ENCODE data around the gene MPP3. TPM values are rescaled to one million over a fixed set of nuclear protein-coding genes. Genes with fewer than 3 reads are reported as not detected.

MPP3 gene
- total and polyA plus RNA-seq, 2 of the 4 experiments (the other 2 are of a cell fraction), result 5.7 to 11.9 TPM

DNA sequence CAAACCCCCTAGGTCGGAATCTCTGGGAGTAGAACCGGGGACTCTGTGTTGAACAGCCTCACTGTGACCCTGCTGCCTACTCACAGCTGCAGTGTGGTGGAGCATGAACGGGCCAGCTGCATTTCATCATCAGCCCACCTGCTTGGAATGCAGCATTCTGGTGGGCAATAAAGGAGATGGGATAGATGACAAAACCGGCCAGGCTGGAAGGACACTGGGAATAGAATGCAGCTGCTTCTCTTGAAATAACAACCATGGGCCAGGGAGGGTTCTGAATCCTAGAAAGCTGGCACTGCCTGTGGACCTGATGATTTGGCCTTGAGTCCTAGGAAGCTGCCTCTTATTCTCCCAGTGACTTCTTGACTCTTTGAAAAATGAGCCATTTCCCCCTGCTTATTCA lies 29.2 kb downstream of the MPP3 start:
- Histone ChIP-seq H4K5ac (ENCODE audit: low read depth, low read length) (no peak overlapping the region), H2AK5ac (ENCODE audit: low read depth, low read length) (no peak overlapping the region), H4K91ac (ENCODE audit: insufficient read depth, low read depth, low read length) (no peak overlapping the region), H3K23ac (ENCODE audit: low read depth, low read length) (no peak overlapping the region), H3K27me3 (ENCODE audit: control insufficient read depth, insufficient read depth, low read length) (no peaks in the 10 kb centered on the region), H3K36me3 (ENCODE audit: control insufficient read depth, insufficient read depth, low read length) (peaks cover 11% of the 10 kb centered on the region), H3K9ac (ENCODE audit: low read depth, low read length) (no peak overlapping the region), H3K9me3 (ENCODE audit: control insufficient read depth, insufficient read depth, low read length) (no peaks in the 10 kb centered on the region), H2AFZ (replicated peaks; ENCODE audit: low read length, poor library complexity) (no peak overlapping the region), H2BK120ac (ENCODE audit: low read depth, low read length) (no peak overlapping the region), H2BK20ac (ENCODE audit: low read depth, low read length) (no peak overlapping the region), H2AK9ac (replicated peaks; ENCODE audit: low read depth, low read length, poor library complexity) (no peak overlapping the region), H3K4me2 (ENCODE audit: low read depth, low read length) (no peak overlapping the region), H3K9me1 (ENCODE audit: insufficient read depth, low read length) (0 out of 2 replicates have a peak, but pooled peaks cover 5% of the 10 kb centered on the region), H3K4ac (ENCODE audit: low read depth, low read length) (no peak overlapping the region), H3K14ac (replicated peaks; ENCODE audit: low read depth, low read length) (no peak overlapping the region), H3K27ac (ENCODE audit: insufficient read depth, low read length) (no peak overlapping the region), H4K8ac (ENCODE audit: low read depth in 2 of 2, low read length in 2 of 2) (no peak overlapping the region), H3K4me3 (ENCODE audit: insufficient read depth, low read depth, low read length) (no peak overlapping the region), H2BK5ac (ENCODE audit: low read depth, low read length, poor library complexity, severe bottlenecking) (no peak overlapping the region), H3K4me1 (ENCODE audit: control insufficient read depth, insufficient read depth, low read length) (peaks cover 2% of the 10 kb centered on the region; the same call in 1 of the 2 replicates), H4K20me1 (ENCODE audit: insufficient read depth, low read length) (peaks cover 5% of the 10 kb centered on the region; the same call in 1 of the 2 replicates), H3K56ac (ENCODE audit: extremely low read depth, insufficient read depth, low read length) (no peak overlapping the region), H3K18ac (ENCODE audit: low read depth, low read length) (no peak overlapping the region), H3K79me1 (ENCODE audit: low read depth in 1 of 2, low read length in 2 of 2) (no peaks in the 10 kb centered on the region; a peak in 1 of 4 replicates), H2BK15ac (ENCODE audit: low read depth, low read length) (no peak overlapping the region)
- intact Hi-C loops (cut with micrococcal nuclease) (no loop called here), in situ Hi-C loops (cut with MboI; ENCODE audit: low sequenced_read_pairs) (no loop called here), dilution Hi-C loops (cut with HindIII; ENCODE audit: low sequenced_read_pairs, unreplicated experiment) (no loop called here)
- no TSS peak for BruUV-seq (replicated peaks)
- DNase-seq, result peak; percentile 14
- TF ChIP-seq RFX5 (IDR thresholded peaks at IDR 0.05; ENCODE audit: low read depth, low read length), result no peak
- no peak for TF ChIP-seq FOS (IDR thresholded peaks at IDR 0.05; ENCODE audit: low read depth, low read length)
- no peak for TF ChIP-seq SMC3 (IDR thresholded peaks at IDR 0.05; ENCODE audit: low read depth, low read length)
- TF ChIP-seq CHD1 (IDR thresholded peaks at IDR 0.05; ENCODE audit: low read depth, low read length), result no peak
- TF ChIP-seq NFE2L2 (IDR thresholded peaks at IDR 0.05; ENCODE audit: low read depth, low read length), result no peak
- no peak for TF ChIP-seq MAFK (IDR thresholded peaks at IDR 0.05; ENCODE audit: low read depth, low read length)
- TF ChIP-seq BHLHE40 (IDR thresholded peaks at IDR 0.05; ENCODE audit: low read depth, low read length), result no peak
- TF ChIP-seq RAD21 (IDR thresholded peaks at IDR 0.05; ENCODE audit: low read length), result no peak
- TF ChIP-seq, protein P1, sequence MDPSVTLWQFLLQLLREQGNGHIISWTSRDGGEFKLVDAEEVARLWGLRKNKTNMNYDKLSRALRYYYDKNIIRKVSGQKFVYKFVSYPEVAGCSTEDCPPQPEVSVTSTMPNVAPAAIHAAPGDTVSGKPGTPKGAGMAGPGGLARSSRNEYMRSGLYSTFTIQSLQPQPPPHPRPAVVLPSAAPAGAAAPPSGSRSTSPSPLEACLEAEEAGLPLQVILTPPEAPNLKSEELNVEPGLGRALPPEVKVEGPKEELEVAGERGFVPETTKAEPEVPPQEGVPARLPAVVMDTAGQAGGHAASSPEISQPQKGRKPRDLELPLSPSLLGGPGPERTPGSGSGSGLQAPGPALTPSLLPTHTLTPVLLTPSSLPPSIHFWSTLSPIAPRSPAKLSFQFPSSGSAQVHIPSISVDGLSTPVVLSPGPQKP (IDR thresholded peaks at IDR 0.05; ENCODE audit: borderline replicate concordance, low read depth, low read length), result no peak
- no peak for TF ChIP-seq RCOR1 (IDR thresholded peaks at IDR 0.05; ENCODE audit: insufficient replicate concordance, low read length)
- TF ChIP-seq MXI1 (IDR thresholded peaks at IDR 0.05; ENCODE audit: borderline replicate concordance, low read depth, low read length), result no peak
- no peak for TF ChIP-seq CEBPB (IDR thresholded peaks at IDR 0.05; ENCODE audit: low read depth, low read length)
- TF ChIP-seq, protein P2, sequence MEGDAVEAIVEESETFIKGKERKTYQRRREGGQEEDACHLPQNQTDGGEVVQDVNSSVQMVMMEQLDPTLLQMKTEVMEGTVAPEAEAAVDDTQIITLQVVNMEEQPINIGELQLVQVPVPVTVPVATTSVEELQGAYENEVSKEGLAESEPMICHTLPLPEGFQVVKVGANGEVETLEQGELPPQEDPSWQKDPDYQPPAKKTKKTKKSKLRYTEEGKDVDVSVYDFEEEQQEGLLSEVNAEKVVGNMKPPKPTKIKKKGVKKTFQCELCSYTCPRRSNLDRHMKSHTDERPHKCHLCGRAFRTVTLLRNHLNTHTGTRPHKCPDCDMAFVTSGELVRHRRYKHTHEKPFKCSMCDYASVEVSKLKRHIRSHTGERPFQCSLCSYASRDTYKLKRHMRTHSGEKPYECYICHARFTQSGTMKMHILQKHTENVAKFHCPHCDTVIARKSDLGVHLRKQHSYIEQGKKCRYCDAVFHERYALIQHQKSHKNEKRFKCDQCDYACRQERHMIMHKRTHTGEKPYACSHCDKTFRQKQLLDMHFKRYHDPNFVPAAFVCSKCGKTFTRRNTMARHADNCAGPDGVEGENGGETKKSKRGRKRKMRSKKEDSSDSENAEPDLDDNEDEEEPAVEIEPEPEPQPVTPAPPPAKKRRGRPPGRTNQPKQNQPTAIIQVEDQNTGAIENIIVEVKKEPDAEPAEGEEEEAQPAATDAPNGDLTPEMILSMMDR (conservative IDR thresholded peaks at IDR 0.05; ENCODE audit: low read depth, low read length), result no peak
- no peak for TF ChIP-seq MAZ (IDR thresholded peaks at IDR 0.05; ENCODE audit: borderline replicate concordance, low read depth, low read length)
- TF ChIP-seq, protein P3, sequence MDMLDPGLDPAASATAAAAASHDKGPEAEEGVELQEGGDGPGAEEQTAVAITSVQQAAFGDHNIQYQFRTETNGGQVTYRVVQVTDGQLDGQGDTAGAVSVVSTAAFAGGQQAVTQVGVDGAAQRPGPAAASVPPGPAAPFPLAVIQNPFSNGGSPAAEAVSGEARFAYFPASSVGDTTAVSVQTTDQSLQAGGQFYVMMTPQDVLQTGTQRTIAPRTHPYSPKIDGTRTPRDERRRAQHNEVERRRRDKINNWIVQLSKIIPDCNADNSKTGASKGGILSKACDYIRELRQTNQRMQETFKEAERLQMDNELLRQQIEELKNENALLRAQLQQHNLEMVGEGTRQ (IDR thresholded peaks at IDR 0.05; ENCODE audit: low read depth, low read length), result no peak
- TF ChIP-seq POLR2A (IDR thresholded peaks at IDR 0.05; ENCODE audit: low read depth, low read length), result no peak
- ATAC-seq (ENCODE audit: low read depth), result peak; percentile 61
- ChIA-PET CTCF (no interaction called here), POLR2A (ENCODE audit: unreplicated experiment) (no interaction called here)
- 7% methylated on average over 3 of the region's 4 CpGs; no CpG with 5 or more reads in 1 of the 2 experiments for WGBS, 2 experiments (ENCODE audit: extremely low coverage in 2 of 2, insufficient read length in 1 of 2)
